ENCODE measurements around the gene TRAP1. TPM values are rescaled to one million over a fixed set of nuclear protein-coding genes. Genes with fewer than 3 reads are reported as not detected.
A peak's percentile ranks its signal among the peaks of the same experiment; 100 is the strongest.

Gene TRAP1
- total RNA-seq, 2 experiments from 2014 or later: 343 to 379 TPM

GRCh38 chr16:3625911-3626732, 91.2 kb downstream of the TRAP1 start:
- Mint-ChIP-seq H3K27me3 (no peaks in the 10 kb centered on the region), H3K27ac (peak overlapping the region; percentile 80), H3K36me3 (ENCODE audit: low read depth) (no peaks in the 10 kb centered on the region), H3K4me3 (no peak overlapping the region), H3K9me3 (no peaks in the 10 kb centered on the region), H3K4me1 (ENCODE audit: low read depth) (peaks cover 31% of the 10 kb centered on the region)
- ATAC-seq (peak; percentile 89), DNase-seq (no peak)
- ChIA-PET CTCF (interaction anchor here (0.6 to 1.9 kb wide), 7 partner anchors 12 to 536 kb away, joined by 3 to 6 read pairs (median 3); partner anchors contain the start of gene SLX4), POLR2A (interaction anchor here (1.0 kb wide), 2 partner anchors 12 to 14 kb away, joined by 3 read pairs; no protein-coding TSS in a partner anchor)
- intact Hi-C loops (cut with micrococcal nuclease): no loop called here
- TF ChIP-seq, protein P1, sequence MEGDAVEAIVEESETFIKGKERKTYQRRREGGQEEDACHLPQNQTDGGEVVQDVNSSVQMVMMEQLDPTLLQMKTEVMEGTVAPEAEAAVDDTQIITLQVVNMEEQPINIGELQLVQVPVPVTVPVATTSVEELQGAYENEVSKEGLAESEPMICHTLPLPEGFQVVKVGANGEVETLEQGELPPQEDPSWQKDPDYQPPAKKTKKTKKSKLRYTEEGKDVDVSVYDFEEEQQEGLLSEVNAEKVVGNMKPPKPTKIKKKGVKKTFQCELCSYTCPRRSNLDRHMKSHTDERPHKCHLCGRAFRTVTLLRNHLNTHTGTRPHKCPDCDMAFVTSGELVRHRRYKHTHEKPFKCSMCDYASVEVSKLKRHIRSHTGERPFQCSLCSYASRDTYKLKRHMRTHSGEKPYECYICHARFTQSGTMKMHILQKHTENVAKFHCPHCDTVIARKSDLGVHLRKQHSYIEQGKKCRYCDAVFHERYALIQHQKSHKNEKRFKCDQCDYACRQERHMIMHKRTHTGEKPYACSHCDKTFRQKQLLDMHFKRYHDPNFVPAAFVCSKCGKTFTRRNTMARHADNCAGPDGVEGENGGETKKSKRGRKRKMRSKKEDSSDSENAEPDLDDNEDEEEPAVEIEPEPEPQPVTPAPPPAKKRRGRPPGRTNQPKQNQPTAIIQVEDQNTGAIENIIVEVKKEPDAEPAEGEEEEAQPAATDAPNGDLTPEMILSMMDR (IDR thresholded peaks at IDR 0.05): no peak

DNA sequence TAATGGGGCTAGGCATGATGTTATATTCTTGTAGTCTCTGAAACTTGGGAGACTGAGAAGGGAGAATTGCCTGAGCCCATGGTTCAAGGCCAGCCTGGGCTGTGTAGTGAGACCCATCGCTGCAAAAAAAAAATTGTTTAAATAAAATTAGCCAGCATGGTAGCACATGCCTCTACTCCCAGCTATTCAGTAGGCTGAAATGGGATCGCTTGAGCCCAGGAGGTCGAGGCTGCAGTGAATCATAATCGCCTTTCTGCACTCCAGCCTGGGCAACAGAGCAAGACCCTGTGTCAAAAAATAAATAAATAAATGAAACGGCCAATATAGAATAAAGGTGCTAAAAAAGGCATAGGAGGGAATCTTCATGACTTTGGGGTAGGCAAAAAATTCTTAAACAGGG, 92.0 kb downstream of the TRAP1 start:
- TF ChIP-seq, protein P1 (IDR thresholded peaks at IDR 0.05): no peak
- no peak for ATAC-seq
- peaks cover 31% of the 10 kb centered on the region for H3K4me1 Mint-ChIP-seq (ENCODE audit: low read depth)
- ChIA-PET POLR2A (interaction anchor here (1.0 kb wide), 2 partner anchors 12 to 13 kb away, joined by 3 read pairs; no protein-coding TSS in a partner anchor), CTCF (interaction anchor here (1.4 to 1.9 kb wide), 2 partner anchors 13 to 101 kb away, joined by 3 to 5 read pairs; partner anchors contain the start of gene SLX4)
- H3K4me3 Mint-ChIP-seq: no peak overlapping the region
- intact Hi-C loops (cut with micrococcal nuclease): no loop called here
- H3K9me3 Mint-ChIP-seq: no peaks in the 10 kb centered on the region
- no peak for DNase-seq
- no peaks in the 10 kb centered on the region for H3K27me3 Mint-ChIP-seq
- H3K27ac Mint-ChIP-seq: peak overlapping the region; percentile 80
- H3K36me3 Mint-ChIP-seq (ENCODE audit: low read depth): no peaks in the 10 kb centered on the region

DNA sequence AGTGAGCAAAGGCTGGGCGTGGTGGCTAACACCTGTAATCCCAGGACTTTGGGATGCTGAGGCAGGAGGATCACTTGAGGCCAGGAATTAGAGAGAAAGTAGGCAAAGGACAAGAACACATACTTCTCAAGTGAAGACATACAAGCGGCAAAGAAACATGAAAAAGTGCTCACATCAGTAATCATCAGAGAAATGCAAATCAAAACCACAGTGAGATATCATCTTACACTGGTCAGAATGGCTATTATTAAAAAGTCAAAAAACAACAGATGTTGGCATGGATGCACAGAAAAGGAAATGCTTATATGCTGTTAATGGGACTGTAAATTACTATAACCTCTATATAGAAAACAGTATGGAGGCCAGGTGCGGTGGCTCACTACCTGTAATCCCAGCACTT, 93.7 kb downstream of the TRAP1 start:
- TF ChIP-seq, protein P1 (IDR thresholded peaks at IDR 0.05): no peak
- no peaks in the 10 kb centered on the region for H3K27me3 Mint-ChIP-seq

DNA sequence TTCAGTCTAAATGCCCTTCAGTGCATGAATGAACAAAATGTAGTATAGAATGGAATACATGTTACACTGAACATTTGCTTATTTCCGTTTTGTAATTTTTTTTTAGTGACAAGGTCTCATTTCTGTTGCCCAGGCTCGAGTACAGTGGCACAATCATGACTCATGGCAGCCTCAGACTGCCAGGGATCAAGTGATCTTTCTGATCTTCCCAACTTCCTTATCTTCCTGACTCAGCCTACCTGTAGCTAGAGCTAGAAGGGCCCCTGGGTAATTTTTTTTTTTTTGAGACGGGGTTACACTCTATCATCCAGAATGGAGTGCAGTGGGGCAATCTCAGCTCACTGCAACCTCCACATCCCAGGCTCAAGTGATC, 98.6 kb downstream of the TRAP1 start:
- Mint-ChIP-seq H3K4me3 (no peak overlapping the region), H3K36me3 (ENCODE audit: low read depth) (peaks cover 7% of the 10 kb centered on the region), H3K4me1 (ENCODE audit: low read depth) (peaks cover 47% of the 10 kb centered on the region), H3K27me3 (no peaks in the 10 kb centered on the region), H3K27ac (peak overlapping the region; percentile 39), H3K9me3 (no peaks in the 10 kb centered on the region)
- ChIA-PET POLR2A (interaction anchor here (0.9 kb wide), 1 partner anchor 44 kb away, joined by 5 read pairs; no protein-coding TSS in a partner anchor), CTCF (interaction anchor here (0.6 kb wide), 1 partner anchor 35 kb away, joined by 3 read pairs; no protein-coding TSS in a partner anchor)
- DNase-seq: no peak
- TF ChIP-seq, protein P1 (IDR thresholded peaks at IDR 0.05): no peak
- intact Hi-C loops (cut with micrococcal nuclease): no loop called here
- ATAC-seq: no peak

More for the DNA sequence above, 93.7 kb downstream of the TRAP1 start:
- CTCF ChIA-PET: no interaction called here
- POLR2A ChIA-PET: no interaction called here
- Mint-ChIP-seq H3K9me3 (no peaks in the 10 kb centered on the region), H3K4me1 (ENCODE audit: low read depth) (peaks cover 34% of the 10 kb centered on the region), H3K36me3 (ENCODE audit: low read depth) (no peaks in the 10 kb centered on the region), H3K4me3 (no peak overlapping the region), H3K27ac (no peak overlapping the region)
- intact Hi-C loops (cut with micrococcal nuclease): no loop called here
- DNase-seq (no peak), ATAC-seq (no peak)
